Heart left ventricle (tissue), 13 donors: ENCODE data around the gene PRM3.

Source experiments
- CTCF ChIP-seq, 12 donors: fragments of 200-600 bp; sonication (generic) in 4 of 12; IDR thresholded peaks; one replicate each; pipeline versions ENCODE4 v1.5.0 to v1.8.0; 2018 to 2022; ENCODE audit warnings: antibody characterized with exemption in 12 of 12, mild to moderate bottlenecking in 5 of 12
- POLR2A ChIP-seq, 2 donors: fragments of 450-650 bp; IDR thresholded peaks; one replicate each; pipeline ENCODE4 v1.6.1; 2017; ENCODE audit warnings: antibody characterized with exemption in 2 of 2, mild to moderate bottlenecking in 2 of 2, moderate library complexity in 2 of 2
- donor health status: ischemic (EF 13 %, LVEDD 7.1; RV severe dilation, severe dysfunction).
- donor health status: DM: no; HTN: yes; CAD: no.
- donor health status: DM: no; HTN: no; CAD: no.
- donor health status: ischemic (EF 25% LVEDD 6.9; RV normal size, moderate dysfunction).
- donor health status: ischemic (EF 25% LVEDD 5.7; RV mildly dilated, moderate dysfunction).
- donor health status: ischemic (EF 35%, LVEDD 5.7; RV mildly dilated, moderate dysfunction).
- donor health status: nonischemic (EF 11% LVEDD 7.7; RV severe dilation, severe dysfunction).
- donor health status: DM: yes; HTN: yes; CAD: no.
- donor health status: PGD.
- donor health status: ischemic (EF 29% LVEDD 5.4; RV normal size, mild dysfunction).
- donor health status: nonischemic (EF 23%, LVEDD 6.1; RV moderate dilation, normal function).

GRCh38 chr16:11296706-11297491, 23.5 kb upstream of the PRM3 start:
- TF ChIP-seq CTCF (IDR thresholded peaks at IDR 0.05) = no peak
- no peak for TF ChIP-seq POLR2A (IDR thresholded peaks at IDR 0.05)
